HepG2 (cell line): ENCODE data around the gene BBS1. TPM values are rescaled to one million over a fixed set of nuclear protein-coding genes. Genes with fewer than 3 reads are reported as not detected.

Experiments
- ATAC-seq: fragments of 200-7000 bp; cut with Tn5 transposase; 3 replicates; pipeline ENCODE4 v1.9.1; 2020; ENCODE audit warnings: mild to moderate bottlenecking, moderate library complexity
- BruUV-seq: library from RNA; stranded (reverse); fragments of 400-500 nt; replicated peaks from 2 replicates; lab custom pipeline; 2021; lab: Mats Ljungman, UMichigan
- CTCF ChIA-PET: fragments of 300-600 bp; formaldehyde crosslinking; extraction: SDS; loops from one replicate; lab custom pipeline; 2021; ENCODE audit warnings: low total read pairs, inconsistent platforms, low intra/inter-chr PET ratio; lab: Yijun Ruan, JAX
- POLR2A ChIA-PET: fragments of 350-600 bp; sonication (Branson Sonifier 250); formaldehyde crosslinking; loops from one replicate; lab custom pipeline; 2020; ENCODE audit warnings: antibody characterized with exemption, inconsistent platforms; lab: Yijun Ruan, JAX
- DNase-seq: peaks from one replicate; pipeline ENCODE4 v3.0.0-alpha.2; 2015; ENCODE audit warnings: low spot score
- FAIRE-seq: peaks from 3 replicates; lab custom pipeline; 2011; peaks lifted over from hg19 to GRCh38; lab: Jason Lieb, UNC
- H2AFZ ChIP-seq: one replicate; pipeline ENCODE4 v1.6.1; 2011; ENCODE audit warnings: low read length, inconsistent platforms
- H3K27ac ChIP-seq: fragments of 300-600 bp; 3 replicates; pipeline ENCODE4 v1.8.0; 2011; ENCODE audit warnings: mixed run types, mild to moderate bottlenecking, mixed read lengths, low read length, inconsistent platforms; ENCODE audit not compliant: insufficient read depth; ENCODE audit errors: extremely low read length
- H3K27me3 ChIP-seq, 2 experiments: fragments of 200-600 bp in 1 of 2; 2 replicates in 1 of 2; 3 replicates in 1 of 2; pipeline versions ENCODE4 v1.6.0 to v1.8.0; 2011; ENCODE audit warnings: low read length in 2 of 2, mild to moderate bottlenecking in 2 of 2, moderate library complexity in 2 of 2, inconsistent platforms in 1 of 2; ENCODE audit not compliant: insufficient read depth in 2 of 2, control insufficient read depth in 1 of 2
- H3K36me3 ChIP-seq, 2 experiments: fragments of 200-600 bp in 1 of 2; replicated peaks in 1 of 2; 2 replicates in 1 of 2; 3 replicates in 1 of 2; pipeline versions ENCODE4 v1.5.1 to v1.8.0; 2011; ENCODE audit warnings: low read length in 2 of 2, inconsistent platforms in 1 of 2; ENCODE audit not compliant: insufficient read depth in 2 of 2, control insufficient read depth in 1 of 2
- H3K4me1 ChIP-seq: 2 replicates; pipeline ENCODE4 v1.5.1; 2012; ENCODE audit warnings: low read length, inconsistent platforms; ENCODE audit not compliant: insufficient read depth
- H3K4me2 ChIP-seq: 2 replicates; pipeline ENCODE4 v1.6.0; 2011; ENCODE audit warnings: low read depth, low read length, inconsistent platforms
- H3K4me3 ChIP-seq, 3 experiments: fragments of 200-600 bp in 1 of 3; sonication (generic), shearing (Covaris generic) in 1 of 3; replicated peaks in 1 of 3; 2 replicates each; pipeline ENCODE4 v1.5.1; 2011 to 2016; ENCODE audit warnings: low read length in 3 of 3, inconsistent platforms in 2 of 3, low read depth in 2 of 3, mild to moderate bottlenecking in 2 of 3, control low read depth in 1 of 3, mixed read lengths in 1 of 3; ENCODE audit not compliant: insufficient read depth in 1 of 3
- H3K79me2 ChIP-seq: one replicate; pipeline ENCODE4 v1.6.1; 2011; ENCODE audit warnings: low read length, inconsistent platforms; ENCODE audit not compliant: insufficient read depth
- H3K9ac ChIP-seq: 2 replicates; pipeline ENCODE4 v1.6.0; 2011; ENCODE audit warnings: mild to moderate bottlenecking, low read depth, low read length, inconsistent platforms; ENCODE audit not compliant: insufficient read depth
- H3K9me3 ChIP-seq: 2 replicates; pipeline ENCODE4 v1.5.1; 2012; ENCODE audit warnings: mild to moderate bottlenecking, low read length
- H4K20me1 ChIP-seq: 2 replicates; pipeline ENCODE4 v1.6.0; 2011; ENCODE audit warnings: inconsistent platforms, mild to moderate bottlenecking, low read length, moderate library complexity; ENCODE audit not compliant: insufficient read depth
- HOXA7 ChIP-seq: sonication (generic); formaldehyde crosslinking; IDR thresholded peaks from 2 replicates; pipeline ENCODE4 v1.8.1; 2022; ENCODE audit warnings: mild to moderate bottlenecking, missing genetic modification reagents, moderate library complexity
- LRRFIP1 ChIP-seq: sonication (generic); formaldehyde crosslinking; conservative IDR thresholded peaks from 2 replicates; pipeline ENCODE4 v1.4.0; 2020; ENCODE audit warnings: missing genetic modification reagents
- NFIC ChIP-seq: IDR thresholded peaks from 2 replicates; pipeline ENCODE4 v1.6.1; 2012; ENCODE audit warnings: mild to moderate bottlenecking, low read length, inconsistent platforms
- NFYC ChIP-seq: IDR thresholded peaks from 2 replicates; pipeline ENCODE4 v1.6.1; 2016; ENCODE audit warnings: missing genetic modification reagents, missing compliant biosample characterization
- SATB2 ChIP-seq: sonication (generic); formaldehyde crosslinking; IDR thresholded peaks from 2 replicates; pipeline ENCODE4 v1.5.0; 2020; ENCODE audit warnings: missing genetic modification reagents
- ZHX2 ChIP-seq, 2 experiments: sonication (generic) in 1 of 2; formaldehyde crosslinking in 1 of 2; IDR thresholded peaks; 2 replicates each; pipeline versions ENCODE4 v1.6.1 to v1.9.0; 2014 to 2022; ENCODE audit warnings: antibody characterized with exemption in 1 of 2, borderline replicate concordance in 1 of 2, inconsistent platforms in 1 of 2, low read depth in 1 of 2, missing genetic modification reagents in 1 of 2
- ZNF230 ChIP-seq: sonication (generic); formaldehyde crosslinking; IDR thresholded peaks from 2 replicates; pipeline ENCODE4 v1.4.0; 2020; ENCODE audit warnings: mild to moderate bottlenecking, missing genetic modification reagents
- ZNF367 ChIP-seq: sonication (generic); formaldehyde crosslinking; IDR thresholded peaks from 2 replicates; pipeline ENCODE4 v1.4.0; 2020; ENCODE audit warnings: missing genetic modification reagents, borderline replicate concordance
- ZNF572 ChIP-seq: sonication (generic); formaldehyde crosslinking; IDR thresholded peaks from 2 replicates; pipeline ENCODE4 v1.5.1; 2020; ENCODE audit warnings: mild to moderate bottlenecking, missing genetic modification reagents
- ZNF773 ChIP-seq: sonication (generic); formaldehyde crosslinking; IDR thresholded peaks from 2 replicates; pipeline ENCODE4 v1.4.0; 2020; ENCODE audit warnings: missing genetic modification reagents, borderline replicate concordance
- WGBS: methylation state at CpG from one replicate; pipeline ENCODE4 v1.1.6; 2017; ENCODE audit warnings: low lambda C conversion rate; 5-methylcytosine and 5-hydroxymethylcytosine counted together
- in situ Hi-C: cut with HindIII; loops from 2 replicates; pipeline ENCODE4 v1.10.0; 2017; ENCODE audit warnings: low pct_unique_long_range_greater_than_20kb; ENCODE audit not compliant: extremely low pct_ligation_motif_present
- intact Hi-C: fragments of 100-400 bp; cut with micrococcal nuclease; formaldehyde crosslinking; loops from one replicate; pipeline ENCODE4 v1.10.0; 2022; ENCODE audit not compliant: unreplicated experiment
- polyA plus RNA-seq, 8 experiments: library from polyadenylated mRNA; depleted of rRNA in 3 of 8; stranded (reverse) in 7 of 8; unstranded in 1 of 8; fragments of >200 nt; fragmentation: Illumina TruSeq in 4 of 8; extraction: Trizol in 4 of 8; gene quantifications; 2 replicates each; pipeline versions ENCODE4 v1.2.1 to v1.2.3, GENCODE V29; 2011 to 2016; ENCODE audit warnings: low read depth in 4 of 8, missing spikeins in 1 of 8, mixed read lengths in 1 of 8; ENCODE audit not compliant: insufficient read depth in 1 of 8
- total RNA-seq, 5 experiments: library from RNA; depleted of rRNA; stranded (reverse); fragments of >200 nt; fragmentation: Illumina TruSeq; extraction: Trizol; gene quantifications; 2 replicates each; pipeline ENCODE4 v1.2.3, GENCODE V29; 2016; ENCODE audit warnings: low read depth in 1 of 5

Gene BBS1
- total and polyA plus RNA-seq, 2 of the 13 experiments (the other 11 are each of a cell fraction or from before 2014, with no cell fraction given) = 11.7 to 14.1 TPM

- H3K36me3 ChIP-seq = peaks cover 0 to 2% of the 10 kb centered on the region in 2 experiments; a peak in 3 of 5 replicates
- H3K9me3 ChIP-seq = no peaks in the 10 kb centered on the region
- TF ChIP-seq LRRFIP1 (CRISPR knock-in tag) = no peak
- in situ Hi-C loops = no loop called here
- no peak overlapping the region for H3K4me2 ChIP-seq
- CTCF ChIA-PET = no interaction called here
- no peak overlapping the region for H3K9ac ChIP-seq
- POLR2A ChIA-PET = interaction anchor here (1.0 kb wide), 1 partner anchor 9 kb away, joined by 5 read pairs; the partner anchor contains the start of gene DPP3
- no peaks in the 10 kb centered on the region; the same call in 1 of the 2 replicates for H4K20me1 ChIP-seq
- BruUV-seq = no TSS peak
- H3K79me2 ChIP-seq = no peaks in the 10 kb centered on the region
- WGBS = 96% methylated on average over 16 of the region's 16 CpGs
- ATAC-seq = no peak
- H3K27ac ChIP-seq = no peak overlapping the region
- intact Hi-C loops = no loop called here
- no peak overlapping the region for H2AFZ ChIP-seq
- peaks cover 12% of the 10 kb centered on the region for H3K4me1 ChIP-seq
- H3K4me3 ChIP-seq = no peak overlapping the region
- no peak for DNase-seq
- no peak for FAIRE-seq
- no peaks in the 10 kb centered on the region for H3K27me3 ChIP-seq
Measured at GRCh38 chr11:66471142-66471541, 39.3 kb upstream of the BBS1 start.

- no peak for FAIRE-seq
- Histone ChIP-seq H3K27ac (no peak overlapping the region), H3K27me3 (no peaks in the 10 kb centered on the region), H2AFZ (no peak overlapping the region), H3K79me2 (no peaks in the 10 kb centered on the region), H4K20me1 (no peaks in the 10 kb centered on the region; the same call in 1 of the 2 replicates), H3K4me1 (peaks cover 12% of the 10 kb centered on the region), H3K4me3 (no peak overlapping the region), H3K4me2 (no peak overlapping the region), H3K9ac (no peak overlapping the region), H3K36me3 (peaks cover 0 to 2% of the 10 kb centered on the region in 2 experiments; a peak in 3 of 5 replicates), H3K9me3 (no peaks in the 10 kb centered on the region)
- POLR2A ChIA-PET = no interaction called here
- no peak for DNase-seq
- intact Hi-C loops (no loop called here), in situ Hi-C loops (no loop called here)
- WGBS = 93% methylated on average over 8 of the region's 9 CpGs
- CTCF ChIA-PET = no interaction called here
- no peak for ATAC-seq
- no TSS peak for BruUV-seq
- TF ChIP-seq SATB2 (CRISPR knock-in tag) (no peak), ZNF773 (no peak), NFYC (CRISPR knock-in tag) (no peak), NFIC (no peak), ZHX2 (IDR thresholded peaks at IDR 0.05; ENCODE audit: low read depth) (no peak), ZHX2 (CRISPR knock-in tag; IDR thresholded peaks at IDR 0.05; ENCODE audit: borderline replicate concordance) (no peak), ZNF230 (CRISPR knock-in tag) (no peak), ZNF367 (no peak), HOXA7 (CRISPR knock-in tag) (no peak), ZNF572 (CRISPR knock-in tag) (no peak)
Measured at GRCh38 chr11:66472054-66472453, 38.4 kb upstream of the BBS1 start.
